GM11168 (cell line): Measurements from ENCODE around the gene SIGLEC12.

ENCODE experiments used
- in situ Hi-C: fragments of 300-500 bp; cut with MboI; formaldehyde crosslinking; loops from one replicate; pipeline ENCODE4 v1.12.0; 2022; ENCODE audit warnings: low sequenced_read_pairs; ENCODE audit not compliant: unreplicated experiment

SIGLEC12 gene

GRCh38 chr19:51501594-51502263 is at the start of gene SIGLEC12:
SIGLEC12 (minus strand) TSS chr19:51501800; CDS start chr19:51501733, 67 bp downstream.
- in situ Hi-C loops, result no loop called here

- in situ Hi-C loops, result no loop called here
Measured at GRCh38 chr19:51550848-51551672, 49.5 kb upstream of the SIGLEC12 start.

GRCh38 chr19:51549533-51550324 is 48.1 kb upstream of the SIGLEC12 start:
- in situ Hi-C loops, result no loop called here

GRCh38 chr19:51548891-51549305 is 47.3 kb upstream of the SIGLEC12 start:
- in situ Hi-C loops, result no loop called here

GRCh38 chr19:51548213-51548651 is 46.6 kb upstream of the SIGLEC12 start:
- in situ Hi-C loops, result no loop called here

- in situ Hi-C loops, result no loop called here
Measured at GRCh38 chr19:51547397-51548212, 46.0 kb upstream of the SIGLEC12 start.

GRCh38 chr19:51546650-51547396 is 45.2 kb upstream of the SIGLEC12 start:
- in situ Hi-C loops, result no loop called here

- in situ Hi-C loops, result no loop called here
Measured at GRCh38 chr19:51546107-51546649, 44.6 kb upstream of the SIGLEC12 start.

GRCh38 chr19:51544038-51544437 is 42.4 kb upstream of the SIGLEC12 start:
- in situ Hi-C loops, result no loop called here

GRCh38 chr19:51542699-51543098 is 41.1 kb upstream of the SIGLEC12 start:
- in situ Hi-C loops, result no loop called here

- in situ Hi-C loops, result no loop called here
Measured at GRCh38 chr19:51541458-51542357, 40.1 kb upstream of the SIGLEC12 start.

- in situ Hi-C loops, result no loop called here
Measured at GRCh38 chr19:51539821-51540366, 38.3 kb upstream of the SIGLEC12 start.

- in situ Hi-C loops, result no loop called here
Measured at GRCh38 chr19:51535535-51535934, 33.9 kb upstream of the SIGLEC12 start.

- in situ Hi-C loops, result no loop called here
Measured at GRCh38 chr19:51531349-51532315, 30.0 kb upstream of the SIGLEC12 start, which contains the start of gene SIGLEC6. SIGLEC6 (minus strand) TSS chr19:51531670; CDS start chr19:51531648, 22 bp downstream.

GRCh38 chr19:51530616-51531015 is 29.0 kb upstream of the SIGLEC12 start:
- in situ Hi-C loops, result no loop called here

GRCh38 chr19:51529301-51529700 is 27.7 kb upstream of the SIGLEC12 start:
- in situ Hi-C loops, result no loop called here
